22Rv1 (cell line): ENCODE results near the gene VDR.

Experiments used
- CTCF ChIP-seq: fragments of 450-650 bp; IDR thresholded peaks from 2 replicates; pipeline ENCODE4 v1.5.1; 2017; ENCODE audit warnings: mild to moderate bottlenecking
- ZFX ChIP-seq: fragments of 450-650 bp; IDR thresholded peaks from 2 replicates; pipeline ENCODE4 v1.6.1; 2017; ENCODE audit warnings: antibody characterized with exemption, borderline replicate concordance

GRCh38 chr12:47874316-47874715, 30.5 kb downstream of the VDR start:
- no peak for TF ChIP-seq CTCF
- no peak for TF ChIP-seq ZFX
